Posterior vena cava (tissue), 2 donors: Measurements from ENCODE around the gene MTAP. TPM values are rescaled to one million over a fixed set of nuclear protein-coding genes. Genes with fewer than 3 reads are reported as not detected.

Experiments
- DNase-seq: peaks from one replicate; pipeline ENCODE4 v3.0.0-alpha.2; 2020; ENCODE audit warnings: low spot score
- intact Hi-C, 2 donors: fragments of 100-400 bp; cut with DNase I; formaldehyde crosslinking; loops; one replicate each; pipeline versions ENCODE4 v1.14.1 to v1.14.2; 2022 to 2023
- total RNA-seq, 2 donors: library from RNA; stranded (reverse); fragmentation: NEBNext Ultra II Directional; extraction: Animal tissue kit (Norgen Biotek cat#: 25700); gene quantifications; one replicate each; pipeline ENCODE4 v1.2.1, GENCODE V29; 2021
- donor health status: DM: yes; HTN: yes; CAD: no.
- donor health status: DM: yes; HTN: yes; CAD: no.

MTAP gene
- total RNA-seq, 2 donors from 2014 or later: 28.1 to 33.0 TPM

GRCh38 chr9:21883642-21884041, 81.2 kb downstream of the MTAP start:
- intact Hi-C loops: no loop called here
- DNase-seq: no peak

GRCh38 chr9:21889673-21890072, 87.2 kb downstream of the MTAP start:
- no peak for DNase-seq
- intact Hi-C loops: loop anchor here (10.0 kb wide), 2 partner anchors 45 to 355 kb away; no protein-coding TSS in a partner anchor

GRCh38 chr9:21890696-21891095, 88.3 kb downstream of the MTAP start:
- DNase-seq: no peak
- intact Hi-C loops: loop anchor here (10.0 kb wide), 2 partner anchors 46 to 356 kb away; no protein-coding TSS in a partner anchor

DNA sequence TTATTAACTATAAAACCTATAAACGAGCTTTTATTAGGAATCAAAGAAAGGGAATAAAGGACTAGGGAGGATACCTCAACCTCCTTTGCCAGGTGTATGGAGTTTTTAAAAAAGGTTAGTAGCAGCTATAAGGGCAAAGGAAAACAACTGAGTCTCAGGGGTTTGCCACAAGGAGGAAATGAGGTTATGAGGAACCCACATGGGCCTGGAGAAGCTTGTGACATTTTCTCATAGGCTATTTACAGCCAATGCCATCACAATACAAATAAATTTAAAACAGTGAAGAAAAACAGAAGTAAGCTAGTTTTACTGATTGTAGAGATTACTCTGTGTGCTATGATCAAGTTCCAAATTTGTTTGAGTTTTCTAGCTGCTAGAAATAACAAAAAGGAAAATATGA, 99.1 kb downstream of the MTAP start:
- intact Hi-C loops: no loop called here
- DNase-seq: no peak

- no peak for DNase-seq
- intact Hi-C loops: no loop called here
Measured at GRCh38 chr9:21902136-21902535, 99.7 kb downstream of the MTAP start.

GRCh38 chr9:21903380-21903965, 101.0 kb downstream of the MTAP start:
- DNase-seq: no peak
- intact Hi-C loops: no loop called here

DNA sequence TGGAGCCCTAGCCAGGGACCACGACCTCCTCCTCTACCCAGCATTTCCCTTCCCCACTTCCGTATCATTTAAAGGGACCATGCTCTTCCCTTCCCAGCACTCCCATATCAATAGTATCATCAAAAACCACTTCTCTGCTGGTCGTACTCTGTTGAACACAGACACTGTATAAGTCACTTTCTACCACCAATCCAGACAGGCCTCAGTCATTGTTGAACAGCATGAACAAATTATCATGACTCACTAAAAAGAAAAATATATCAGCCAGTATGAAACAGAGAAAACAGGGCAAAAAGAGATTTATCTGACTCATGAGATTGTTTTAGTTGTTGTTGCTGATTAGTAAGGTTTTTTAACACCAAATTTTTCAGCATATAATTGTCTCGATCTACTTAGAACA, 101.9 kb downstream of the MTAP start:
- intact Hi-C loops: no loop called here
- DNase-seq: no peak

DNA sequence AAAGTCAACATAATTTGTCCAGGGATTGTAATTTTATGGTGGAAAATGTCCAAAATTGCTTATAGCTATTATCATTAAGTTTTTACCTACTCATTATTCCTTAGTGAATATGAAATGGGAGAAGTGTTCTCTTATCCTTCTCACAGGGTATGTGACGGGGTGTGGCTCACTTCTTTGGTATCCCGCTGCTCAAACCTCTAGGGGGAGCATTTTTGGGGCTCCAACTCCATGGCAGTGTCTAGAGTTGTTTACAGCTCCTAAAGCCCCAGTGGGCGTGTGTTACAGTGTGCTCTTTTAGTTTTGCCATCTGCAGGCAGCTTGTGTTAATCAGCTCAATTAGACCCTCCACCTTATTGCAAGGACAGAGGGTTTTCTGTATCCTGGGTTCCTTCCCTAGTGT, 102.3 kb downstream of the MTAP start:
- intact Hi-C loops: no loop called here
- no peak for DNase-seq

- intact Hi-C loops: no loop called here
- DNase-seq: no peak
Measured at GRCh38 chr9:21906213-21906612, 103.8 kb downstream of the MTAP start.

GRCh38 chr9:21906881-21907280, 104.4 kb downstream of the MTAP start:
- intact Hi-C loops: no loop called here
- no peak for DNase-seq

DNA sequence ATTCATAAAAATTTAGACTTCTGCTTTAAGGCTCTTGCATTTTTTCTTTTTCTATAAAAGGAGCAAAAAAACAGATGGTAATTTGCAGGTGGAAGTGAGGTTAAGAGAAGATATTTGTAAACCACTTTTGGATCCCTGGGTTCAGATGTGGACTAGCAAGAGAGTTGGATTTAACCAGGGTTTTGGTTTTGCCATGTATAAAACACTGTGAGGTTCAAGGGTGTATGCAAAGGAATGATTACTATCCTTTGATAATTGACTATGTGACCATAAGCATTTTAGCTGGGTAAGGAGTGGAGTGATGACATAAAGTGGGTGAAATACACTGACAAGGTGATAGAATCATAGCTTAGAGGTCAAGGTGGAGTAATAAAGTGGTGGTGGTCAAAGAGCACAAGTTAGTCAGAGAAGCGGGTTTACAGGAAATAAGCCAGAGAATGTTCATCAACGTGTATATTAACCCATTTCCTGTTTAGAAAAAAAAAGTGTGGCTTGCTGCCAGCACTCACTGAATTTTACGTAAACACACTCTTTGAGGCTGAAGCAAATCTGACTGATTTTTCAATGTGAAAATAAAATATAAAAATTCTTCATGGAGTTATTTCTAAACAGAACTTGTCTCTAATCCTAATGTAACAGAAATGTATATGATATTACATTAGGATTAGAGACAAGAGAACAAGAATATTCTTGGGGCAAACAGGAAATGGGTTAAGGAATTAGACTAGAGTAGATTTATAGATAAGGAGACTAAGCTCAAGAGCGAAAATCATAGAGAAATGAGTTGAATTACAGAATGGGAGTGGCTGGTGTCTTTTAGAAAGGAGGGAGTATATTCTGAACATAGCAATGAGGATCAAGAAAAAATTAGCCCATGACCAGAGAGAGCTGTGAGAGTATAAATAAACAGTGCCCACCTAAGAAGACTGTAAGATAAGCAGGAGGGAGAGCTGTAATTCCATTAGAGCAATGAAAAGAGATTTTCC, 117.2 kb downstream of the MTAP start:
- intact Hi-C loops: no loop called here
- DNase-seq: no peak

DNA sequence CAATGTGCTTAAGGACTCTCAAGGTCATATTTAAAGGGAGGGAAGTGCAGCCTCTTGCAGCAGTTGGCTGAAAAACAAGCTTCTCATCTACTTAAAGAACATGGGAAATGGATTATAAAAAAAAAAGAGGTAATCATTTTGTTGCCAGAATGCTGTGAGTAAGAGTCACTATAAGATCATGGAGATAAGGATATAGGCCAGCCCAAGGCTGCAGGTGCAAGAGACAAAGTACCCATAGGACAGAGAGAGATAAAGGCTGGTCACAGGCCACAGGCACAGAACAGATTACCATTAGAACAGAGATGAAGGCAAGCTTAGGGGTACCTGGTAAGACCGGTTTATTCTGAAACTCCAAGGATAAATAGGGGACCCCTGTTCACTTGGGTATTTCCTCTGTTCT, 121.3 kb downstream of the MTAP start:
- DNase-seq: no peak
- intact Hi-C loops: no loop called here

DNA sequence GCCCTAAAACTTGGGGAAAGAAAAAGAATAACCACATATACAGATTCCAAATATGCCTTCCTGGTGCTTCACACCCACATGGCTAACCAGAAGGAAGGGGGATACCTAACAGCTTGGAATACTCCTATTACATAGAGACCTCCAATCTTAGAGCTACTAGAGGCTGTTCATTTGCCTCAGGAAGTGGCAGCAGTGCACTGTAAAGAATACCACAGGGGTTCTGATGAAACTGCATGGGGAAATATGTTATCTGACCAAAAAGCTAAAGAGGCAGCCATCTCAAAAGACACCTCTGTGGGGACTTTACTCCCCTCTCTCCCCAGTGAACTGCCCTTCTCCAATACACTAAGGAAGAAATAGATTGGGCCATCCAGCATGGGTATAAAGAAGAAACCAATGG, 125.3 kb downstream of the MTAP start:
- intact Hi-C loops: no loop called here
- DNase-seq: no peak

- no peak for DNase-seq
- intact Hi-C loops: no loop called here
Measured at GRCh38 chr9:21931428-21931827, 129.0 kb downstream of the MTAP start.

- DNase-seq: no peak
- intact Hi-C loops: no loop called here
Measured at GRCh38 chr9:21933281-21933680, 130.8 kb downstream of the MTAP start.

GRCh38 chr9:21933865-21934264, 131.4 kb downstream of the MTAP start:
- intact Hi-C loops: no loop called here

DNA sequence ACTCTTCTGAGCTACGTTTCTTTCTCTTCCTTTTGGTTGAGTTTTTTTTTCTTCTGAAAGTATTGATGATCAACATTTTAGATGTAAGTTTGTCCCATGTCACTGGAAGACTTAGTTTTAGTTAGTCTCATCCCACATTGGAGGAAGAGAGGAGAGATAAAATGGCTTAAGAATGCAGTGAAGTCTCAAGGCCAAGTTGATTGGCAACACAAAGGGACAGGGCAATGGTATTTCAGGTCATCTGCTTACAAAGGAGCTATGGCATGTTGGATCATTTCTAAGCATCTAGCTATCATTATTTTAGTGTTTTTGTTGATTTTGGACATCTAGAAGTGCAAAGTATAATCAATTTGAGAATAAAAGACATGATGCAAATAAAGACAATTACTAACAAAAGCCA, 133.2 kb downstream of the MTAP start:
- intact Hi-C loops: no loop called here
- DNase-seq: no peak

More at GRCh38 chr9:21933865-21934264, 131.4 kb downstream of the MTAP start:
- no peak for DNase-seq

DNA sequence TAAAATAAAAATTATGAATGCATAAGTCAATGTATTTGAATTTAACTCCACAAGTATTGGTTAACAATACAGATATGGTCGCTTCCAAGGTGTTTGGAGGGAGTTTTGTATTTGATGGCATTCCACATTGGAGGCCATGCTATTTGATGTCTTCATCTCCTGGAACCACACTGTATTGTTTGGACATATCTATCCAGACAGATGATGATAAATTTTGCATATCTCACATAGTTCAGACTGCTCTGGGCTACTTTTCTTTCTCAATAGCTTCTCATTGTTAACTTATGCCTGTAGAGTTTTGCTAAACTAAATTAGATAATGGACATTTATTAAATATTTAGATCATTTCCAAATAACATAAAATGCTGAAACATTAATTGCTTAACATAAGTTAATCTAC, 133.7 kb downstream of the MTAP start:
- intact Hi-C loops: no loop called here
- DNase-seq: no peak

DNA sequence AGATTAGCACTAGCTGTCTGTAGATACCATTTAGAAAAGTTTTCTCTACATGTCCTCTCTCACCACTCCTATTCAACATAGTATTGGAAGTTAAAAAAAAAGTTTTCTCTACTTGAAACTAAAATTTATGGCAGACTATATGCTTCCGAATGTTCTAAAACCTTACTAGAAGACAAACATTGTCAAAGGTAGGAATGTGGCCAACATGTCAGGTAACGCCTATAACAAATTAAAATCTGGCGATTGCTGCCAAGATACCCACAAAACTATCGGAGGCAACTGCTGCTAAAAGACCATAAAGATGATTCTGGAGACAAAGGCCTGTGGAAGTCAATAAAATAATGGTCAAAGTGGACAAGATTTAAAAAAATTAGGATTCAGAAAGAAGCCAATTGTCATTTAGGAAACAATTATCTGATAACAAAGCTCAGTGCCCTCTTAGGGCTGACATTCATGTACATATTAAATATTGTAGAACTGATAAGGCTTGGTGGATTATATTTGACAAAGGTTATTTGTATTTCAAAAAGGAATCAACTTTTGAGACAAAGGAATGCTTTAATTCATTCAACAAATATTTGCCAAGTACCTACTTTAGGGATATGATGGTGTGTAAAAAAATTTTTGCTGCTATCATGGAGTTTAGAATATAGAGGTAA, 139.0 kb downstream of the MTAP start:
- no peak for DNase-seq
- intact Hi-C loops: no loop called here

- intact Hi-C loops: no loop called here
- DNase-seq: no peak
Measured at GRCh38 chr9:21943464-21943863, 141.0 kb downstream of the MTAP start.
